Tongue (tissue), 2 donors: ENCODE measurements around the gene OR9K2. TPM values are rescaled to one million over a fixed set of nuclear protein-coding genes. Genes with fewer than 3 reads are reported as not detected.
"Not testable (repeated sequence)": the region's sequence is repeated elsewhere in the genome, so short reads cannot be mapped to it uniquely, and the experiment has no call there.

ENCODE experiments used
- DNase-seq: peaks from one replicate; pipeline ENCODE4 v3.0.0-alpha.2; 2015
- total RNA-seq: library from RNA; depleted of rRNA; stranded (reverse); fragments of >200 nt; gene quantifications from one replicate; pipeline ENCODE4 v1.2.3, GENCODE V29; 2014

The OR9K2 gene
- total RNA-seq, result not detected

- no peak for DNase-seq
Measured at GRCh38 chr12:55126106-55126505, at the start of gene OR9K2. Gene OR9K2 (plus strand): TSS chr12:55126406. CDS start chr12:55129835, 3,429 bp downstream.

GRCh38 chr12:55092579-55092978 lies 33.6 kb upstream of the OR9K2 start:
- DNase-seq, result no peak

GRCh38 chr12:55112378-55112875 lies 13.8 kb upstream of the OR9K2 start:
- DNase-seq, result no peak

GRCh38 chr12:55116152-55116551 lies 10.1 kb upstream of the OR9K2 start:
- no peak for DNase-seq

- DNase-seq, result no peak
Measured at GRCh38 chr12:55132816-55133215, 6.6 kb downstream of the OR9K2 start.

GRCh38 chr12:55142669-55143565 lies 16.7 kb downstream of the OR9K2 start:
- peak; percentile 83 for DNase-seq

- DNase-seq, result no peak
Measured at GRCh38 chr12:55143566-55143870, 17.3 kb downstream of the OR9K2 start.

- DNase-seq, result not testable (repeated sequence)
Measured at GRCh38 chr12:55167010-55167640, 40.9 kb downstream of the OR9K2 start.

GRCh38 chr12:55171445-55171844 lies 45.2 kb downstream of the OR9K2 start:
- no peak for DNase-seq

GRCh38 chr12:55171846-55172245 lies 45.6 kb downstream of the OR9K2 start:
- DNase-seq, result not testable (repeated sequence)

- no peak for DNase-seq
Measured at GRCh38 chr12:55172686-55173085, 46.5 kb downstream of the OR9K2 start.

- no peak for DNase-seq
Measured at GRCh38 chr12:55173456-55173855, 47.2 kb downstream of the OR9K2 start.

Other genes starting within 250 kb of the OR9K2 start
- gene TESPA1, start 141.6 kb upstream of the OR9K2 start, total RNA-seq, result 0.92 TPM
- gene NEUROD4, start 106.4 kb upstream of the OR9K2 start, total RNA-seq, result not detected
- not detected for gene OR10A7, start 94.6 kb downstream of the OR9K2 start, total RNA-seq
- gene OR6C74, start 118.2 kb downstream of the OR9K2 start, total RNA-seq, result not detected
- gene OR6C6, start 170.2 kb downstream of the OR9K2 start, total RNA-seq, result not detected
- gene OR6C1, start 187.9 kb downstream of the OR9K2 start, total RNA-seq, result not detected
- gene OR6C3, start 204.3 kb downstream of the OR9K2 start, total RNA-seq, result not detected
- not detected for gene OR6C75, start 236.6 kb downstream of the OR9K2 start, total RNA-seq